ENCODE results near the gene ZNF462. TPM values are rescaled to one million over a fixed set of nuclear protein-coding genes. Genes with fewer than 3 reads are reported as not detected.

Gene ZNF462
- total RNA-seq, 4 donors from 2014 or later, result 24.5 to 38.6 (median 34.6) TPM

GRCh38 chr9:106879439-106879882, 16.5 kb downstream of the ZNF462 start:
- H3K27ac ChIP-seq (replicated peaks in 1 of 4), result peak overlapping the region; percentile 54 to 83 (median 74)
- peaks cover 73 to 93% (median 88%) of the 10 kb centered on the region in 4 donors for H3K4me1 ChIP-seq
- no peaks in the 10 kb centered on the region for H3K9me3 ChIP-seq
- intact Hi-C loops (cut with DNase I), result no loop called here
- WGBS, result 48% methylated on average over 3 of the region's 3 CpGs
- no peaks in the 10 kb centered on the region for H3K27me3 ChIP-seq
- no peak for DNase-seq (ENCODE audit: extremely low spot score)
- TF ChIP-seq POLR2A (IDR thresholded peaks at IDR 0.05; ENCODE audit: low read depth) (no peak), EP300 (IDR thresholded peaks at IDR 0.05) (no peak)
- TF ChIP-seq, protein P1, sequence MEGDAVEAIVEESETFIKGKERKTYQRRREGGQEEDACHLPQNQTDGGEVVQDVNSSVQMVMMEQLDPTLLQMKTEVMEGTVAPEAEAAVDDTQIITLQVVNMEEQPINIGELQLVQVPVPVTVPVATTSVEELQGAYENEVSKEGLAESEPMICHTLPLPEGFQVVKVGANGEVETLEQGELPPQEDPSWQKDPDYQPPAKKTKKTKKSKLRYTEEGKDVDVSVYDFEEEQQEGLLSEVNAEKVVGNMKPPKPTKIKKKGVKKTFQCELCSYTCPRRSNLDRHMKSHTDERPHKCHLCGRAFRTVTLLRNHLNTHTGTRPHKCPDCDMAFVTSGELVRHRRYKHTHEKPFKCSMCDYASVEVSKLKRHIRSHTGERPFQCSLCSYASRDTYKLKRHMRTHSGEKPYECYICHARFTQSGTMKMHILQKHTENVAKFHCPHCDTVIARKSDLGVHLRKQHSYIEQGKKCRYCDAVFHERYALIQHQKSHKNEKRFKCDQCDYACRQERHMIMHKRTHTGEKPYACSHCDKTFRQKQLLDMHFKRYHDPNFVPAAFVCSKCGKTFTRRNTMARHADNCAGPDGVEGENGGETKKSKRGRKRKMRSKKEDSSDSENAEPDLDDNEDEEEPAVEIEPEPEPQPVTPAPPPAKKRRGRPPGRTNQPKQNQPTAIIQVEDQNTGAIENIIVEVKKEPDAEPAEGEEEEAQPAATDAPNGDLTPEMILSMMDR (IDR thresholded peaks at IDR 0.05), result no peak
- no peaks in the 10 kb centered on the region for H3K36me3 ChIP-seq
- no peak overlapping the region for H3K4me3 ChIP-seq

DNA sequence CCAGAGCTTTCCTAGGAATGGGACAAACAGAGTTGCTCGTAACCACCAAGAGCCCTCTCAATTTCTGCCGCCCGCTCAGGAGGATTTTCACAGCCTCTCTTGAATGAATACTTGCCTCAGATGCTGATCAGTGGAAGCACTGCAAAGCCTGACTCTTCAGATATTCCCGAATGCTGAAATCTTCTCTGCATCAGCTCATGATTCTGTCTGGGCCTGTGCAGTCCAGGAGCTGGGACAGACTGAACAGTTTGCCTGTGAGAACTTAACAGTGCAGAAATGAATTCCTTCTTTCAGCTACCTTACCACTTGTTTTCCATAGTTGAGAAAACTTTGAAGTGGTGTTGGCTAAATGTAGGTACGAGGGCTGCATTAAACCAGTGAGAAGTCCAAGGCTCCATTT, 17.1 kb downstream of the ZNF462 start:
- peaks cover 71 to 92% (median 88%) of the 10 kb centered on the region in 4 donors for H3K4me1 ChIP-seq
- intact Hi-C loops (cut with DNase I), result no loop called here
- no peaks in the 10 kb centered on the region for H3K36me3 ChIP-seq
- no peak for DNase-seq (ENCODE audit: extremely low spot score)
- H3K27ac ChIP-seq (replicated peaks in 1 of 4), result peak overlapping the region; percentile 54 to 83 (median 74)
- TF ChIP-seq EP300 (IDR thresholded peaks at IDR 0.05) (no peak), POLR2A (IDR thresholded peaks at IDR 0.05; ENCODE audit: low read depth) (no peak), POLR2AphosphoS5 (IDR thresholded peaks at IDR 0.05) (no peak)
- TF ChIP-seq, protein P1 (IDR thresholded peaks at IDR 0.05), result no peak
- H3K27me3 ChIP-seq, result no peaks in the 10 kb centered on the region
- WGBS, result 86% methylated on average over 5 of the region's 5 CpGs
- no peak overlapping the region for H3K4me3 ChIP-seq
- H3K9me3 ChIP-seq, result no peaks in the 10 kb centered on the region

DNA sequence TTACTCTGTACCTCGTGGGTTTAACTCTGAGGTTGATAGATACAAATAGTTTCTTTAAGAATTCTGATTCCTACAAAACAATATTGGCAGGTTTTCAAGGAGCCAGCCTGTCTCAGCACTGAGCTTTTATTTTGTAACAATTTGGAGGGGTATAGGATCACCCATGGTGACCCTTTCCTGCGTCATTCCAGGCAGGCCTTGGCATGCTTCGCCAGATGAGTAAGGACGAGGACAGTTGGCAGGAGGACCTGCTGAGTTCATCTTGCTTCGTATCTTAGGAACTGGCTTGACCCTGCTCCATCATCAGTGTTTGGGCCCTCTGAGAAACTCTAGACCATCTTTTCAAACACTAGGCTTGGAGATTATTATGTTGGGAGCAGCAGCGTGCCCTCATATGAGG, 17.9 kb downstream of the ZNF462 start:
- H3K27ac ChIP-seq (replicated peaks in 1 of 4), result peak overlapping the region; percentile 54 to 83 (median 74)
- no peak overlapping the region for H3K4me3 ChIP-seq
- H3K9me3 ChIP-seq, result no peaks in the 10 kb centered on the region
- intact Hi-C loops (cut with DNase I), result no loop called here
- TF ChIP-seq, protein P1 (IDR thresholded peaks at IDR 0.05), result no peak
- TF ChIP-seq POLR2AphosphoS5 (IDR thresholded peaks at IDR 0.05) (peak; percentile 10 to 23), POLR2A (IDR thresholded peaks at IDR 0.05; ENCODE audit: low read depth) (no peak), EP300 (IDR thresholded peaks at IDR 0.05) (no peak)
- no peak for DNase-seq (ENCODE audit: extremely low spot score)
- 61% methylated on average over 6 of the region's 6 CpGs for WGBS
- peaks cover 71 to 91% (median 88%) of the 10 kb centered on the region in 4 donors for H3K4me1 ChIP-seq
- H3K36me3 ChIP-seq, result no peaks in the 10 kb centered on the region
- no peaks in the 10 kb centered on the region for H3K27me3 ChIP-seq

GRCh38 chr9:106883030-106883429, 20.1 kb downstream of the ZNF462 start:
- no peak overlapping the region for H3K27ac ChIP-seq (replicated peaks in 1 of 4)
- DNase-seq (ENCODE audit: extremely low spot score), result no peak
- H3K4me1 ChIP-seq, result peaks cover 54 to 71% (median 70%) of the 10 kb centered on the region in 4 donors
- no peak overlapping the region for H3K4me3 ChIP-seq
- intact Hi-C loops (cut with DNase I), result no loop called here
- TF ChIP-seq EP300 (IDR thresholded peaks at IDR 0.05) (no peak), POLR2A (IDR thresholded peaks at IDR 0.05; ENCODE audit: low read depth) (no peak), POLR2AphosphoS5 (IDR thresholded peaks at IDR 0.05) (no peak)
- TF ChIP-seq, protein P1 (IDR thresholded peaks at IDR 0.05), result no peak
- H3K9me3 ChIP-seq, result no peaks in the 10 kb centered on the region
- WGBS, result 93% methylated on average over 4 of the region's 4 CpGs
- no peaks in the 10 kb centered on the region for H3K27me3 ChIP-seq
- H3K36me3 ChIP-seq, result no peaks in the 10 kb centered on the region

DNA sequence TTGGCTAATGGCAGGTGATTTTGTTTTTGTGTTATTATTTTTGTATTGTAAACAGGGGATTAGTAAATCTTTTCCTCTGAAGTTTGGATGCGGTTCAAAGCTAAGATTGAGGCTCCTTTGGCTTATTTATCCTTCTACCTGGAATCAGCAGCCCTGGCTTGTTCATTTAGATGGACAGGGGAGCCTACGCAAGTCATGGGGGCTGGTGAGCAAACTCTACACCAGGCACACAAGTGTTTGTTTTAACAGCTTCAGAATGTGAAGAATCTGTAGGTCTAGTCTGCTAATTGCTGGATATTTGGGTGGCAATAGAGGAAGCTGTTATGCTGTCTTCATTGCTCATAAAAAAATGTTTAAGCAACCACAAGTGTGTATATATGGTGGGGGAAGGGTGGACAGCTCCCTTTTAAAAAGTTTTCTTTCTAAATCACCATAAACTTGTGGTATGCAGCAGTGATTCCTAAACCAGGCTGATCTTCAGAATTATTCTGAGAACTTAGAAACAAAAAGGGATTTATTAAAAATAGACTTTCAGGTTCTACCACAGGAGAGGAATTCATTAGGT, 20.7 kb downstream of the ZNF462 start:
- no peaks in the 10 kb centered on the region for H3K27me3 ChIP-seq
- no peaks in the 10 kb centered on the region for H3K9me3 ChIP-seq
- intact Hi-C loops (cut with DNase I), result no loop called here
- H3K27ac ChIP-seq (replicated peaks in 1 of 4), result no peak overlapping the region
- peaks cover 47 to 66% (median 64%) of the 10 kb centered on the region in 4 donors for H3K4me1 ChIP-seq
- 98% methylated on average over 2 of the region's 2 CpGs for WGBS
- no peaks in the 10 kb centered on the region for H3K36me3 ChIP-seq
- H3K4me3 ChIP-seq, result no peak overlapping the region
- TF ChIP-seq, protein P1 (IDR thresholded peaks at IDR 0.05), result no peak
- TF ChIP-seq POLR2A (IDR thresholded peaks at IDR 0.05; ENCODE audit: low read depth) (no peak), EP300 (IDR thresholded peaks at IDR 0.05) (no peak), POLR2AphosphoS5 (IDR thresholded peaks at IDR 0.05) (no peak)
- DNase-seq (ENCODE audit: extremely low spot score), result no peak

Measured in esophagus muscularis mucosa (tissue), 4 donors.